ENCODE measurements around the gene SPPL3. TPM values are rescaled to one million over a fixed set of nuclear protein-coding genes. Genes with fewer than 3 reads are reported as not detected.

The SPPL3 gene
- total and polyA plus RNA-seq, 2 experiments from 2014 or later: 10.9 to 27.8 TPM

DNA sequence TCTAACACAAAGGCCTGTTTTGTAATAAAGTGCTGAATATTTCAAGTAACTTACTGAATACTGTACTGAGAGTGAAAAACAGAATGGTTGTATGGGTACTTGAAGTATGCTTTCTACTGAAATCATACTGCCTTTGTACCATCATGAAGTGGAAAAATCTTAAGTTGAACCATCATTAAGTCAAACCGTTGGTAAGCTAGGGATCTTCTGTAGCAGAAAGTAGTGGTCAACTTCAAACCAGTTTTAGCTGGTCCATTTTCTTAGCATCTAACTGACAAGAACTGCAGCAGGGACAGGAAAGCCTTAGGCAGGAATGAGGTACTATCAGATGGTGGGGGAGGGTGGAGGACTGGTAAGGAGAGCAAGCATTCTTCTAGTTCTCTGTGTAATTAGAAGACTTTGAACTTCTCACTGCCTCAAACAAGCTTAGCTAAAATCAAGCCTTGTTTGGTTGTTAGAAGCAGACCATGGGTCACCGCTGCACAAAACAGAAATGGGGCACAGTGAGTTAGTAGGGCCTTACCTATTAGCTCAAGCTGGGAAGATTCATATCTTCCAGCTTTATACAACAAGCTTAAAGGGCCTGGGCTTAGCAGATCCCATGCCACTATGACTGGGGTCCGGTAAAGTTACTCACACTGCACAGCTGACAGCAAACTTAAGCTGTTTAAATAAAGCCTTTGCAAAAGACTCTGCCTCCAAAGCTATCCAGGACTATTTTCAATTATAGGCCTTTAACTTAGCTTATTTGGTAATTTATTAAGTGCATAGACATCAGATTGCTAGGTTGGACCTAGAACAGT, 104.7 kb downstream of the SPPL3 start (continued):
- TF ChIP-seq POLR2AphosphoS5 (IDR thresholded peaks at IDR 0.05; ENCODE audit: low read depth) (no peak), STAT1 (IDR thresholded peaks at IDR 0.05; ENCODE audit: unreplicated experiment) (no peak)

DNA sequence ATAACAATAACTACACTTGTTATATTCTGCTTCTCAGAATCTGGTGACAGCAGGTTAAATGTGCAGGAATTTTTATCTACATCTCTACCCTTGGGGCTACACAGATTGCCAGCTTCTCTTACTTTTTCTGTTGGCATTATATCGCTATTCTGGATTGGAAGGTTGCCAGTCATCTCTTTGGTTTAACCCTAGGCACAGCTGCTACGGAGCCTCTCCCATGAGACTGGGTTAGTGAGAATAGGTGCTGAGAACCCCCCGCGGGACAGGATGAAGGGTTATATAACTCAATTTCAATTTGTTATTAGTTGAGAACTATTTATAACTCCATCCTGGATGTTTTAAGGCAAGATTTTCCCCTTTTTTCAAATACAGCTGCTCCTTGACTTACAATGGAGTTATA, 105.5 kb downstream of the SPPL3 start:
- Histone ChIP-seq H3K9me2 (ENCODE audit: insufficient read depth) (no peaks in the 10 kb centered on the region), H3K4me1 (ENCODE audit: insufficient read depth) (peaks cover 18% of the 10 kb centered on the region), H4K20me1 (replicated peaks; ENCODE audit: insufficient read depth) (no peaks in the 10 kb centered on the region), H3K27me3 (ENCODE audit: insufficient read depth) (no peaks in the 10 kb centered on the region), H3K79me2 (replicated peaks; ENCODE audit: insufficient read depth) (0 out of 2 replicates have a peak, but pooled peaks cover 7% of the 10 kb centered on the region), H3K36me3 (ENCODE audit: insufficient read depth) (no peaks in the 10 kb centered on the region), H2AFZ (no peak overlapping the region), H3K4me2 (no peak overlapping the region), H3K27ac (ENCODE audit: low read depth) (no peak overlapping the region), H3K4me3 (no peak overlapping the region), H3F3A (replicated peaks; ENCODE audit: low read depth) (no peaks in the 10 kb centered on the region)
- peaks cover 24% of the 10 kb centered on the region for H3K36me3 Mint-ChIP-seq (ENCODE audit: low read depth)
- peaks cover 4% of the 10 kb centered on the region for H3K27me3 Mint-ChIP-seq (ENCODE audit: insufficient read depth, low read depth, poor library complexity)
- no peak overlapping the region for H3K4me3 Mint-ChIP-seq
- no peak overlapping the region for H3K27ac Mint-ChIP-seq
- no peak for DNase-seq (ENCODE audit: low spot score)
- ATAC-seq: no peak
- peaks cover 24% of the 10 kb centered on the region; the same call in 2 of the 3 replicates for H3K4me1 Mint-ChIP-seq
- H3K9me3 Mint-ChIP-seq: peaks cover 20% of the 10 kb centered on the region
- TF ChIP-seq, protein P1, sequence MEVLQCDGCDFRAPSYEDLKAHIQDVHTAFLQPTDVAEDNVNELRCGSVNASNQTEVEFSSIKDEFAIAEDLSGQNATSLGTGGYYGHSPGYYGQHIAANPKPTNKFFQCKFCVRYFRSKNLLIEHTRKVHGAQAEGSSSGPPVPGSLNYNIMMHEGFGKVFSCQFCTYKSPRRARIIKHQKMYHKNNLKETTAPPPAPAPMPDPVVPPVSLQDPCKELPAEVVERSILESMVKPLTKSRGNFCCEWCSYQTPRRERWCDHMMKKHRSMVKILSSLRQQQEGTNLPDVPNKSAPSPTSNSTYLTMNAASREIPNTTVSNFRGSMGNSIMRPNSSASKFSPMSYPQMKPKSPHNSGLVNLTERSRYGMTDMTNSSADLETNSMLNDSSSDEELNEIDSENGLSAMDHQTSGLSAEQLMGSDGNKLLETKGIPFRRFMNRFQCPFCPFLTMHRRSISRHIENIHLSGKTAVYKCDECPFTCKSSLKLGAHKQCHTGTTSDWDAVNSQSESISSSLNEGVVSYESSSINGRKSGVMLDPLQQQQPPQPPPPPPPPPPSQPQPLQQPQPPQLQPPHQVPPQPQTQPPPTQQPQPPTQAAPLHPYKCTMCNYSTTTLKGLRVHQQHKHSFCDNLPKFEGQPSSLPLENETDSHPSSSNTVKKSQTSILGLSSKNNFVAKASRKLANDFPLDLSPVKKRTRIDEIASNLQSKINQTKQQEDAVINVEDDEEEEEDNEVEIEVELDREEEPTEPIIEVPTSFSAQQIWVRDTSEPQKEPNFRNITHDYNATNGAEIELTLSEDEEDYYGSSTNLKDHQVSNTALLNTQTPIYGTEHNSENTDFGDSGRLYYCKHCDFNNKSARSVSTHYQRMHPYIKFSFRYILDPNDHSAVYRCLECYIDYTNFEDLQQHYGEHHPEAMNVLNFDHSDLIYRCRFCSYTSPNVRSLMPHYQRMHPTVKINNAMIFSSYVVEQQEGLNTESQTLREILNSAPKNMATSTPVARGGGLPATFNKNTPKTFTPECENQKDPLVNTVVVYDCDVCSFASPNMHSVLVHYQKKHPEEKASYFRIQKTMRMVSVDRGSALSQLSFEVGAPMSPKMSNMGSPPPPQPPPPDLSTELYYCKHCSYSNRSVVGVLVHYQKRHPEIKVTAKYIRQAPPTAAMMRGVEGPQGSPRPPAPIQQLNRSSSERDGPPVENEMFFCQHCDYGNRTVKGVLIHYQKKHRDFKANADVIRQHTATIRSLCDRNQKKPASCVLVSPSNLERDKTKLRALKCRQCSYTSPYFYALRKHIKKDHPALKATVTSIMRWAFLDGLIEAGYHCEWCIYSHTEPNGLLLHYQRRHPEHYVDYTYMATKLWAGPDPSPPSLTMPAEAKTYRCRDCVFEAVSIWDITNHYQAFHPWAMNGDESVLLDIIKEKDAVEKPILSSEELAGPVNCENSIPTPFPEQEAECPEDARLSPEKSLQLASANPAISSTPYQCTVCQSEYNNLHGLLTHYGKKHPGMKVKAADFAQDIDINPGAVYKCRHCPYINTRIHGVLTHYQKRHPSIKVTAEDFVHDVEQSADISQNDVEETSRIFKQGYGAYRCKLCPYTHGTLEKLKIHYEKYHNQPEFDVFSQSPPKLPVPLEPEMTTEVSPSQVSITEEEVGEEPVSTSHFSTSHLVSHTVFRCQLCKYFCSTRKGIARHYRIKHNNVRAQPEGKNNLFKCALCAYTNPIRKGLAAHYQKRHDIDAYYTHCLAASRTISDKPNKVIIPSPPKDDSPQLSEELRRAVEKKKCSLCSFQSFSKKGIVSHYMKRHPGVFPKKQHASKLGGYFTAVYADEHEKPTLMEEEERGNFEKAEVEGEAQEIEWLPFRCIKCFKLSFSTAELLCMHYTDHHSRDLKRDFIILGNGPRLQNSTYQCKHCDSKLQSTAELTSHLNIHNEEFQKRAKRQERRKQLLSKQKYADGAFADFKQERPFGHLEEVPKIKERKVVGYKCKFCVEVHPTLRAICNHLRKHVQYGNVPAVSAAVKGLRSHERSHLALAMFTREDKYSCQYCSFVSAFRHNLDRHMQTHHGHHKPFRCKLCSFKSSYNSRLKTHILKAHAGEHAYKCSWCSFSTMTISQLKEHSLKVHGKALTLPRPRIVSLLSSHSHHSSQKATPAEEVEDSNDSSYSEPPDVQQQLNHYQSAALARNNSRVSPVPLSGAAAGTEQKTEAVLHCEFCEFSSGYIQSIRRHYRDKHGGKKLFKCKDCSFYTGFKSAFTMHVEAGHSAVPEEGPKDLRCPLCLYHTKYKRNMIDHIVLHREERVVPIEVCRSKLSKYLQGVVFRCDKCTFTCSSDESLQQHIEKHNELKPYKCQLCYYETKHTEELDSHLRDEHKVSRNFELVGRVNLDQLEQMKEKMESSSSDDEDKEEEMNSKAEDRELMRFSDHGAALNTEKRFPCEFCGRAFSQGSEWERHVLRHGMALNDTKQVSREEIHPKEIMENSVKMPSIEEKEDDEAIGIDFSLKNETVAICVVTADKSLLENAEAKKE (CRISPR knock-in tag; IDR thresholded peaks at IDR 0.05): no peak
- TF ChIP-seq ZNF331 (CRISPR knock-in tag; IDR thresholded peaks at IDR 0.05; ENCODE audit: low read depth) (no peak), EZH2 (IDR thresholded peaks at IDR 0.05; ENCODE audit: low read depth, unreplicated experiment) (no peak), POLR2AphosphoS5 (IDR thresholded peaks at IDR 0.05; ENCODE audit: low read depth) (no peak), CREB1 (CRISPR knock-in tag; IDR thresholded peaks at IDR 0.05; ENCODE audit: low read depth) (no peak), ZNF114 (CRISPR knock-in tag; IDR thresholded peaks at IDR 0.05) (no peak), NANOG (IDR thresholded peaks at IDR 0.05; ENCODE audit: borderline replicate concordance) (no peak), EZH2phosphoT487 (IDR thresholded peaks at IDR 0.05; ENCODE audit: unreplicated experiment) (no peak)
- TF ChIP-seq, protein P2, sequence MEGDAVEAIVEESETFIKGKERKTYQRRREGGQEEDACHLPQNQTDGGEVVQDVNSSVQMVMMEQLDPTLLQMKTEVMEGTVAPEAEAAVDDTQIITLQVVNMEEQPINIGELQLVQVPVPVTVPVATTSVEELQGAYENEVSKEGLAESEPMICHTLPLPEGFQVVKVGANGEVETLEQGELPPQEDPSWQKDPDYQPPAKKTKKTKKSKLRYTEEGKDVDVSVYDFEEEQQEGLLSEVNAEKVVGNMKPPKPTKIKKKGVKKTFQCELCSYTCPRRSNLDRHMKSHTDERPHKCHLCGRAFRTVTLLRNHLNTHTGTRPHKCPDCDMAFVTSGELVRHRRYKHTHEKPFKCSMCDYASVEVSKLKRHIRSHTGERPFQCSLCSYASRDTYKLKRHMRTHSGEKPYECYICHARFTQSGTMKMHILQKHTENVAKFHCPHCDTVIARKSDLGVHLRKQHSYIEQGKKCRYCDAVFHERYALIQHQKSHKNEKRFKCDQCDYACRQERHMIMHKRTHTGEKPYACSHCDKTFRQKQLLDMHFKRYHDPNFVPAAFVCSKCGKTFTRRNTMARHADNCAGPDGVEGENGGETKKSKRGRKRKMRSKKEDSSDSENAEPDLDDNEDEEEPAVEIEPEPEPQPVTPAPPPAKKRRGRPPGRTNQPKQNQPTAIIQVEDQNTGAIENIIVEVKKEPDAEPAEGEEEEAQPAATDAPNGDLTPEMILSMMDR (conservative IDR thresholded peaks at IDR 0.05; ENCODE audit: low read depth in 2 of 2): no peak
- TF ChIP-seq, protein P3, sequence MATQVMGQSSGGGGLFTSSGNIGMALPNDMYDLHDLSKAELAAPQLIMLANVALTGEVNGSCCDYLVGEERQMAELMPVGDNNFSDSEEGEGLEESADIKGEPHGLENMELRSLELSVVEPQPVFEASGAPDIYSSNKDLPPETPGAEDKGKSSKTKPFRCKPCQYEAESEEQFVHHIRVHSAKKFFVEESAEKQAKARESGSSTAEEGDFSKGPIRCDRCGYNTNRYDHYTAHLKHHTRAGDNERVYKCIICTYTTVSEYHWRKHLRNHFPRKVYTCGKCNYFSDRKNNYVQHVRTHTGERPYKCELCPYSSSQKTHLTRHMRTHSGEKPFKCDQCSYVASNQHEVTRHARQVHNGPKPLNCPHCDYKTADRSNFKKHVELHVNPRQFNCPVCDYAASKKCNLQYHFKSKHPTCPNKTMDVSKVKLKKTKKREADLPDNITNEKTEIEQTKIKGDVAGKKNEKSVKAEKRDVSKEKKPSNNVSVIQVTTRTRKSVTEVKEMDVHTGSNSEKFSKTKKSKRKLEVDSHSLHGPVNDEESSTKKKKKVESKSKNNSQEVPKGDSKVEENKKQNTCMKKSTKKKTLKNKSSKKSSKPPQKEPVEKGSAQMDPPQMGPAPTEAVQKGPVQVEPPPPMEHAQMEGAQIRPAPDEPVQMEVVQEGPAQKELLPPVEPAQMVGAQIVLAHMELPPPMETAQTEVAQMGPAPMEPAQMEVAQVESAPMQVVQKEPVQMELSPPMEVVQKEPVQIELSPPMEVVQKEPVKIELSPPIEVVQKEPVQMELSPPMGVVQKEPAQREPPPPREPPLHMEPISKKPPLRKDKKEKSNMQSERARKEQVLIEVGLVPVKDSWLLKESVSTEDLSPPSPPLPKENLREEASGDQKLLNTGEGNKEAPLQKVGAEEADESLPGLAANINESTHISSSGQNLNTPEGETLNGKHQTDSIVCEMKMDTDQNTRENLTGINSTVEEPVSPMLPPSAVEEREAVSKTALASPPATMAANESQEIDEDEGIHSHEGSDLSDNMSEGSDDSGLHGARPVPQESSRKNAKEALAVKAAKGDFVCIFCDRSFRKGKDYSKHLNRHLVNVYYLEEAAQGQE (IDR thresholded peaks at IDR 0.05; ENCODE audit: unreplicated experiment): no peak
- TF ChIP-seq, protein P4, sequence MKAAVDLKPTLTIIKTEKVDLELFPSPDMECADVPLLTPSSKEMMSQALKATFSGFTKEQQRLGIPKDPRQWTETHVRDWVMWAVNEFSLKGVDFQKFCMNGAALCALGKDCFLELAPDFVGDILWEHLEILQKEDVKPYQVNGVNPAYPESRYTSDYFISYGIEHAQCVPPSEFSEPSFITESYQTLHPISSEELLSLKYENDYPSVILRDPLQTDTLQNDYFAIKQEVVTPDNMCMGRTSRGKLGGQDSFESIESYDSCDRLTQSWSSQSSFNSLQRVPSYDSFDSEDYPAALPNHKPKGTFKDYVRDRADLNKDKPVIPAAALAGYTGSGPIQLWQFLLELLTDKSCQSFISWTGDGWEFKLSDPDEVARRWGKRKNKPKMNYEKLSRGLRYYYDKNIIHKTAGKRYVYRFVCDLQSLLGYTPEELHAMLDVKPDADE (IDR thresholded peaks at IDR 0.05): no peak

Measured in GM23338 (cell line).